Psoas muscle (tissue), 8 donors: ENCODE data around the gene TMEM161A. TPM values are rescaled to one million over a fixed set of nuclear protein-coding genes. Genes with fewer than 3 reads are reported as not detected.
A peak's percentile ranks its signal among the peaks of the same experiment; 100 is the strongest.
"Not testable (repeated sequence)": the region's sequence is repeated elsewhere in the genome, so short reads cannot be mapped to it uniquely, and the experiment has no call there.

Experiments used
- ATAC-seq, 4 donors: fragments of 200-7000 bp; cut with Tn5 transposase; one replicate each; pipeline ENCODE4 v1.9.1; 2020; ENCODE audit warnings: moderate library complexity in 3 of 4, mild to moderate bottlenecking in 2 of 4
- DNase-seq, 2 donors: peaks; one replicate each; pipeline ENCODE4 v3.0.0-alpha.2; 2020
- H3K27ac ChIP-seq: fragments of 200-600 bp; one replicate; pipeline ENCODE4 v1.8.0; 2022
- H3K27me3 ChIP-seq, 3 donors: fragments of 200-600 bp in 1 of 3; one replicate each; pipeline versions ENCODE4 v1.6.1 to v1.8.0; 2013 to 2022; ENCODE audit warnings: low read length in 2 of 3, mild to moderate bottlenecking in 2 of 3, moderate library complexity in 1 of 3; ENCODE audit not compliant: insufficient read depth in 3 of 3
- H3K36me3 ChIP-seq, 2 donors: fragments of 200-600 bp in 1 of 2; one replicate each; pipeline versions ENCODE4 v1.6.1 to v1.8.0; 2013 to 2022; ENCODE audit warnings: low read depth in 1 of 2, mild to moderate bottlenecking in 1 of 2, moderate library complexity in 1 of 2; ENCODE audit not compliant: insufficient read depth in 1 of 2
- H3K4me1 ChIP-seq: fragments of 200-600 bp; one replicate; pipeline ENCODE4 v1.8.0; 2022
- H3K4me3 ChIP-seq: fragments of 200-600 bp; one replicate; pipeline ENCODE4 v1.8.0; 2022; ENCODE audit warnings: mild to moderate bottlenecking
- H3K9me3 ChIP-seq: fragments of 200-600 bp; one replicate; pipeline ENCODE4 v1.8.0; 2022
- WGBS, 3 donors: extraction: QIAGEN DNeasy Blood & Tissue Kit; methylation state at CpG; one replicate each; pipeline versions ENCODE4 v1.1.6 to v1.1.7; 2013; 5-methylcytosine and 5-hydroxymethylcytosine counted together
- intact Hi-C, 2 donors: fragments of 100-400 bp; cut with DNase I; formaldehyde crosslinking; loops; one replicate each; pipeline versions ENCODE4 v1.11.0 to v1.14.2; 2022
- polyA plus RNA-seq, 3 donors: library from polyadenylated mRNA; stranded (reverse); fragments of 200-250 nt; gene quantifications; one replicate each; pipeline ENCODE4 v1.2.3, GENCODE V29; 2013
- total RNA-seq, 4 donors: library from RNA; stranded (reverse); fragmentation: NEBNext Ultra II Directional in 2 of 4; extraction: Animal tissue kit (Norgen Biotek cat#: 25700) in 2 of 4; gene quantifications; one replicate each; pipeline versions ENCODE4 v1.2.1 to v1.2.4, GENCODE V29; 2021 to 2023
- TF ChIP-seq, protein P1 (sequence below): fragments of 200-600 bp; IDR thresholded peaks from one replicate; pipeline ENCODE4 v1.8.0; 2022; ENCODE audit warnings: antibody characterized with exemption
- donor health status: healthy with polysubstance abuse.
- donor health status: DM: no; HTN: no; CAD: no; lungs with moderate emphysema.
- donor health status: Bipolar disorder and iron deficiency.
- donor health status: healthy.
- donor health status: DM: yes; HTN: yes; CAD: no.
- donor health status: DM: no; HTN: no; CAD: no.
- donor health status: DM: no; HTN: no; CAD: no.
- donor health status: DM: yes; HTN: yes; CAD: no.

The TMEM161A gene
- total and polyA plus RNA-seq, 7 donors = 30.2 to 61.3 (median 39.0) TPM

DNA sequence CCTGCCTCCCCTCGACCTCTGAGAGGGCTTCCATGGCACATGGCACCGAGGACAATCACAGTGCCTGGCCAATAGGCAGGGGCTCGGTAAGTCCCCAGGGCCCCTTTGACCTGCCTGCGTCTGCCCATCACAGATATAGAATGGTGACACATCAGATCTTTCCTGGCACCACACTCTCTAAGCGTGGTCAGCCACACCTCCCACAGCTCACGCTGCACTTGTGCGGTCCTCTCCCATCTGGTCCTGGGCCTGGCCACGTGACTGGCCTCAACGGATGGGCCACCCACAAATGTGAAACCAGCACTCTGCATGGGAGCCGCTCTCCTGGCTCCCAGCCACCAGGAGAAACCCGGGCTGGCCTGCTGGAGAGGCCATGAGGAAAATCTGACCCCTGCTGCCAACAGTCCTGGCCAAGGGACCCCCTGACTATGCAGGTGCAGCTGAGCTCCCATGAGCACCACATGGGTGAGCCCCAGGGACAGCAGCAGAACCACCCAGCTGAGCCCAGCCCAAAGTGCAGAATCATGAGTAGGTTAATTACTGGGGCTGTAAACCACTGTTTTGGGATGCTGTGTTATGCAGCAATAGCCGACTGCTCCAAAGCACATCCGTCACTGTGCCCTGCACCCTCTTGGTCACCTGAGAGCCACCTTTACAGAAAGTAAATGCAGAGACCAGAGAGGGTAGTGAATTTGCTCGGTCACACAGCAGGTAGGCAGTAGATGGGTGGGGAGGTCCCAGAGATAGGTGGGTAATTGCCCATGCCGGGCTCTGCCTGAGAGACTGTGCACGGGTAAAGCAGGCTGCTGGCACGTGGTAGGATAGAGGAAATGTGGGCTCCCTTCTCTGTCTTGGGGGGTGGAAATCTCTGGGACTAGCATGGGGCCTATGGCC is 41.5 kb upstream of the TMEM161A start:
- 75 to 77% (median 77%) methylated on average over 17 of the region's 17 CpGs for WGBS, 3 donors
- Histone ChIP-seq H3K36me3 (peaks cover 2 to 48% of the 10 kb centered on the region in 2 donors), H3K9me3 (no peaks in the 10 kb centered on the region)

DNA sequence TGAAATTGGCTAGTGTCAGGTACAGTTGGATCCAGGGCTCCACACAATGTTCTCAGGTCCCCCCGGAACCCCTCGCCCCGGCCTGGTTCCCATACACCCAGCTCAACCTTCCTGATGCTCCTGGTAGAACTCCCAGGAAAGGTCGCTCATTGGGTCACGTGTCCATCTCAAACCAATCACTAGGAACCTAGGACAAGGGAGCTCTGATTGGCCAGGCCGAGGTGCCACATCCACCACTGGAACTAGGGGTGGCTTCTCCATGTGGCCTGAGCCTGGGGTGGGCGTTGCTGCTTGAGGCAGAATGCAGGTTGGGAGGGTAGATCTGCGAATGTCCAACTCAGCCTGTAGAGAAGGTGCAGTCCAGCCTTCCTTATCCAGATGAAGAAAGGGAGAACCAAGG is 38.7 kb upstream of the TMEM161A start:
- Histone ChIP-seq H3K27me3 (no peaks in the 10 kb centered on the region), H3K4me3 (no peak overlapping the region), H3K4me1 (peaks cover 6% of the 10 kb centered on the region), H3K36me3 (peaks cover under 1 to 30% of the 10 kb centered on the region in 2 donors), H3K27ac (no peak overlapping the region), H3K9me3 (no peaks in the 10 kb centered on the region)
- DNase-seq (no peak), ATAC-seq (no peak)
- intact Hi-C loops = loop anchor here in 1 of 2 donors (10.0 kb wide), 1 partner anchor 122 kb away; no protein-coding TSS in a partner anchor
- WGBS, 3 donors = 83 to 91% (median 90%) methylated on average over 8 of the region's 8 CpGs
- TF ChIP-seq, protein P1, sequence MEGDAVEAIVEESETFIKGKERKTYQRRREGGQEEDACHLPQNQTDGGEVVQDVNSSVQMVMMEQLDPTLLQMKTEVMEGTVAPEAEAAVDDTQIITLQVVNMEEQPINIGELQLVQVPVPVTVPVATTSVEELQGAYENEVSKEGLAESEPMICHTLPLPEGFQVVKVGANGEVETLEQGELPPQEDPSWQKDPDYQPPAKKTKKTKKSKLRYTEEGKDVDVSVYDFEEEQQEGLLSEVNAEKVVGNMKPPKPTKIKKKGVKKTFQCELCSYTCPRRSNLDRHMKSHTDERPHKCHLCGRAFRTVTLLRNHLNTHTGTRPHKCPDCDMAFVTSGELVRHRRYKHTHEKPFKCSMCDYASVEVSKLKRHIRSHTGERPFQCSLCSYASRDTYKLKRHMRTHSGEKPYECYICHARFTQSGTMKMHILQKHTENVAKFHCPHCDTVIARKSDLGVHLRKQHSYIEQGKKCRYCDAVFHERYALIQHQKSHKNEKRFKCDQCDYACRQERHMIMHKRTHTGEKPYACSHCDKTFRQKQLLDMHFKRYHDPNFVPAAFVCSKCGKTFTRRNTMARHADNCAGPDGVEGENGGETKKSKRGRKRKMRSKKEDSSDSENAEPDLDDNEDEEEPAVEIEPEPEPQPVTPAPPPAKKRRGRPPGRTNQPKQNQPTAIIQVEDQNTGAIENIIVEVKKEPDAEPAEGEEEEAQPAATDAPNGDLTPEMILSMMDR = no peak

More for the DNA sequence above, 41.5 kb upstream of the TMEM161A start:
- TF ChIP-seq, protein P1 = no peak
- Histone ChIP-seq H3K27ac (no peak overlapping the region), H3K4me1 (no peaks in the 10 kb centered on the region), H3K4me3 (no peak overlapping the region), H3K27me3 (no peaks in the 10 kb centered on the region)
- intact Hi-C loops = loop anchor here in 1 of 2 donors (10.0 kb wide), 1 partner anchor 125 kb away; no protein-coding TSS in a partner anchor
- ATAC-seq = peak; percentile 20 to 81 (median 65)
- DNase-seq = no peak

DNA sequence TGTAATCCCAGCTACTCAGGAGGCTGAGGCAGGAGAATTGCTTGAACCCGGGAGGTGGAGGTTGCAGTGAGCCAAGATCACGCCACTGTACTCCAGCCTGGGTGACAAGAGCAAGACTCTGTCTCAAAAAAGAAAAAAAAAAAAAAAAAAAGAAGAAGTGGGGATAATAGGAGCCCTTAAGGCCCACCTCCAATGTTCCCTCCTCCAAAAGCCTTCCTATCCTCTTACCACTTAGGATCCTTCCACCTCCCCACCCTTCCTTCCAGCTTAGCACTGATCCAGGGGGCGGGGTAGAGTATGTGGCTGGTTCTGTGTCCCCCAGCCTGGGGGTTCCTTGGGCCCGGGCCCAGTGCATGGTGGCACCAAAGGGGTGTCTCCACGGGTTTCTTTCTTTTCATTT is 35.0 kb upstream of the TMEM161A start:
- intact Hi-C loops = loop anchor here in 1 of 2 donors (10.0 kb wide), 1 partner anchor 118 kb away; no protein-coding TSS in a partner anchor
- H3K4me1 ChIP-seq = peaks cover 19% of the 10 kb centered on the region
- H3K4me3 ChIP-seq, H3K27ac ChIP-seq, H3K36me3 ChIP-seq, H3K9me3 ChIP-seq, H3K27me3 ChIP-seq, DNase-seq, ATAC-seq: not testable (repeated sequence)
- 82 to 91% (median 88%) methylated on average over 5 of the region's 5 CpGs for WGBS, 3 donors

DNA sequence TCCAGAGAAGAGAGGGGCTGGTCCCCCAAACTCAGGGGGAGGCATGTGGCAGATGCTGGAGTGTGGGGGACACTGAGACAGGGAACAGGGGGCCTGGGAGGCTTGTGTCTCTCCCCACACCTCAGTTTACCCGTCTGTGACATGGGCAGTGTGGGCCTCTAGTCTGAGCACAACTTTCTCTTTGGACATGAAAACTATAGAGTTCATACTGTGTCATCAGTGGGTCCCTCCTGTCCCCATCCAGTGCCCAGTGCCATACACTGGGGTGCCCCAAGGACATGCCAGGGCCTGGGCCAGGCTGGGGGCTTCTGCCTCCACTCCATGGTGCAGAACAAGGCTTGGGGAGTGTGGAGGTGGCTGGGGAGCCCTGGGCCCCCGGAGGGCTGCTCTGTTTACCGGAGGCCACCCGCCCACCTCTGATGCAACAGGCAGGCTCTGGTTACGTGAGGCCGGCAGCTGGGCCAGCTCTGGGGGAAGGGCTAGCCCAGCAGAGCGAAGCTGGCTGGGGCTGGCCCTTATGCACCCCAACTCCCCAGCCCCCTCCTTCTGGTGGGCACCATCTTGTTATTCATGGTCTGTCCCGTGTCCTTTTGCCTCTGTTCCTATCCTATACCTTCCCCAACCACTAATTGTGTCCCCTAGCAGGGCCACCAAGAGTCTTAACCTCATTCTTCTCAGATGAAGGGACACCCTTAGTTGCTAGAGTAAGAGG is 33.7 kb upstream of the TMEM161A start:
- peak overlapping the region; percentile 4 for H3K4me3 ChIP-seq
- TF ChIP-seq, protein P1 = no peak
- peaks cover 19% of the 10 kb centered on the region for H3K4me1 ChIP-seq
- intact Hi-C loops = loop anchor here in 1 of 2 donors (10.0 kb wide), 1 partner anchor 117 kb away; no protein-coding TSS in a partner anchor
- 28 to 39% (median 37%) methylated on average over 6 to 8 of the region's 8 CpGs for WGBS, 3 donors
- no peaks in the 10 kb centered on the region for H3K27me3 ChIP-seq
- ATAC-seq = peak; percentile 69 to 78 (median 74)
- no peaks in the 10 kb centered on the region for H3K9me3 ChIP-seq
- DNase-seq = peak; percentile 62 to 83
- peak overlapping the region; percentile 50 for H3K27ac ChIP-seq
- H3K36me3 ChIP-seq = peaks cover 0 to 5% of the 10 kb centered on the region in 2 donors
